Glomerular visceral epithelial cell (primary cell): ENCODE data around the gene CHST11.

Experiments
- DNase-seq: peaks from one replicate; pipeline ENCODE4 v3.0.0-alpha.2; 2016; ENCODE audit errors: extremely low spot score

CHST11 gene

DNA sequence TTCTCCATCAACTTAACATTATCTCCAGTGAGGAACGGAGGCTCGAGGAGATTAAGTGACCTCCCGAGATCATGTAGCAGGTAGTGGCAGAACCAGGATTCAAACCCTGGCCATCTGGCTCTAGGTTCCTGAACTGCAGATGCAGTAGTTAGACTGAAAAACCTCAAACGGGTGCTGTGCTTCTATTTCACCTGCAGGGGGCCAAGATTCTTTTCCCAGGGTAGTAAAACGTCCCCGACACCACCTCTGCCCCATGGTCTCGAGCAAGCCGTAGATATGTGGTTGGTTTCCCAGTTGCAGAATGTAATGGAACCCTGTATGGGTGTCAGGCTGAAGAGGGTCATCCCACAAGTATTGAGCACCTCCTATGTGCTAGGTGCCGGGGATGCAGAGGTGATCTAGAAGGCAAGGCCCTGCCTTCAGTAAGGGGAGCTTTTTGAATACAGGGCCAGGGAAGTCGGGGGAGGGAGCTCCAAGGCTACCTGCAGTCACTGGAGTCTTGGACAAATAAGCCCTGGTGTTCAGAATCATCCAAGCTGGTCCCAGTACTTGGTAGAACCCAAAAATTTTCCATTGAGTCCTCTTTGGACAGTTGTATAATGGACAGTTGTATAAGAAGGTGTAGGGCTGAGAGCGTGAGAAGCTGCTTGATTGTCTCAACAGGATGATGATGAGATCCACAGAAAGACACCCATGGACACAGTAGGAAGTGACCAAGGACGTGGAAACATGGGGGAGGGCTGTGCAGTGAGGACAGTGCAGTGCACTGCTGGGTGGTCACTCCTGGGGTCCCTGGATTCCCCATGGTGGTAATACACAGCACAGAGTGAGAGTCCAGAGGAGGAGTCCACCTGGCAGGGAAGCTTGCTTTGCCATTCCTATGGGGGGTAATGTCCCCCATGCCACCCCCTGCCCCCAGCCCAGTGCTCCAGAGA lies 197.2 kb downstream of the CHST11 start:
- DNase-seq, result no peak

DNA sequence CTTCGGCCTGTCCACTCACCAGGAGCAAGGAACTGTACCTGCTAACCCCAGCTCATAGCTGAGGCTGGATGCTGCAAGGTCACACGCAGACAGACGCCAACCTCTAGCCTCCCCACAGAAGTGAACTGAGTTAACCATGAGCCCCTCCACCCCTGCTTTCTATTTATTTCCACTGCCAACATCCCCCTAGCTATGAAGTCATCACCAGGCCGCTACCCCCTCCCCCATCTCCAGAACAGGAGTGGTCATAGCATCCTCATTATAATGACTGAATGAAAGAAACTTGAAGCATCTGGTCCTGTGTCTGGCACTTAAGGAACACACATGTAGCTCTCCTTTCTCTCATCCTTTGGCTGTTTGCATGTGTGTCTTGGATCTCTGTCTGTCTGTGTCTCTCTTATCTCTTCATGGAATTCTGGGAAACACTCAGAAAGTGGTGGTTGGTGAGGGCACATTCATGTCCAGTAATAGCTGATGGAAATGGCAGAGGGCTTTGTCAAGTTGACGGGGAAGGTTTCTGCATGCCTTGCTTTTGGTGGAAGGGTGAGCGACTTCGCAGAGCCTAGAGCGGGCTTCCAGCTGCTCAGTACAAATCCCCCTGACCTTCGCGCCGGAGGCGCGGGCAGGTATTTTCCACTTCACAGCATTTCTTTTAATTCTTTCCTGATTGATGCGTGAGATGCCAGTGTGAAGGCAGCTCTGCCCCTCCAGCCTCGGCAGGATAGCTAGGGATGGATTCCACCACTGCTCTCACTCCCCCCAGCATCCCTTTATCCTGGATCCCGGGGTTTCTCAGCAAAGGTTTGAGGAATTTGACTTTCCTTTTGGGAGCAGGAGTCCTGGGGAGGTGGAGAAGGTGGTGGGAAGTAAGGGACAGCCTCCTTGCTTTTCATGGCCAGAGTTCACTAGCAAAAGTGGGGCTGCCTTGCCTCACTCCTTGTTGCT lies 198.2 kb downstream of the CHST11 start:
- DNase-seq, result no peak

- no peak for DNase-seq
These were observed 199.6 kb downstream of the CHST11 start for GRCh38 chr12:104656383-104656782.

- no peak for DNase-seq
These were observed 200.2 kb downstream of the CHST11 start for GRCh38 chr12:104656921-104657320.

DNA sequence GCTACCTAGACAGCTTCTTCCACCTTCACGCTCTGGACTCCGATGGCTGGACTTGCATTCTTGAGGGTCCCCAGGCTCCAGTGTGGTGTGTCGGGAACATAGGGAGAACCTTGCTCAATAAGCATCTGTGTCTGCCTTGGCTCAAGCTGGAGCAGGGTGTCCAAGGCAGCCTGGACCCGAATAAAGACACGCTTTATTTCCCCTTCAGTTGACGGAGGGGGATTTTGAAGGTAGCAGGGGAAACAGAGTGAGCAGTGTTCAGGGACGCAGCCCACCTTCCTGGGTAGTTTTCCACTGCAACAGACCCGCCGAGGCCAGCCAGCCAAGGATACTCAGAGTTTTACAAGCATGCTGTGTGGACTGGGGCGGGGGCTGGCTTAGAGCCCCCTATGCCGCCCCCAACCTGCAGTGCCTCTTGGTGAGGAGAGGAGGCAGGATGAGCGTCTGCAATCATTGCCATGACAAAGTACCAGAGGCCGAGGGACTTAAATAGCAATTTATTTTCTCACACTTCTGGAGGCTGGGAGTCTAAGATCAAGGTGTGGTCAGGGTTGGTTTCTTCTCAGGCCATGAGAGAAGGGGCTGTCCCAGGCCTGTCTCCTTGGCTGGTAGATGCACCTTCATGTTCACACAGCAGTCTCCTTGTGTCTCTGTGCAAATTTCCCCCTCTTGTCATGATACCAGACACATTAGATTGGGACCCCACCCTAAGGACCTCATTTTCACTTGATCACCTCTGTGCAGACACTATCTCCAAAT lies 201.2 kb downstream of the CHST11 start:
- no peak for DNase-seq

DNA sequence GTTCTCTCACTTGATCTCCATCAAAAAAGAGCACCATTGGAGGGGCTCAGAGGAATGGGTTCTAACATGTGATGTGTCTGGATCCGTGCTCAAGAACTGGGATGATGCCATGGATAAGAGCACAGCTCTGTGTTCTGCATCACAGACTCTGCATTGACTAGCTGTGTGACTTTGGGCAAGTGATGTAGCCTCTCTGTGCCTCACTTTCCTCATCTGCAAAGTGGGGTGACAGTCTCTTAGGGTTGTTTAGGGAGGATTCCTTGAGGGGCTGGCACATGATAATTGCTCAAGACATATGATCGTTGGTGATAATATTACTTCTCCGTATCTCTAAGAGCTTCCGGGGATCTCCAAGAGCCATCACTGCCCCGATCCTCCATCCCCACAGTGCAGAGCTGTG lies 202.3 kb downstream of the CHST11 start:
- DNase-seq, result no peak

DNA sequence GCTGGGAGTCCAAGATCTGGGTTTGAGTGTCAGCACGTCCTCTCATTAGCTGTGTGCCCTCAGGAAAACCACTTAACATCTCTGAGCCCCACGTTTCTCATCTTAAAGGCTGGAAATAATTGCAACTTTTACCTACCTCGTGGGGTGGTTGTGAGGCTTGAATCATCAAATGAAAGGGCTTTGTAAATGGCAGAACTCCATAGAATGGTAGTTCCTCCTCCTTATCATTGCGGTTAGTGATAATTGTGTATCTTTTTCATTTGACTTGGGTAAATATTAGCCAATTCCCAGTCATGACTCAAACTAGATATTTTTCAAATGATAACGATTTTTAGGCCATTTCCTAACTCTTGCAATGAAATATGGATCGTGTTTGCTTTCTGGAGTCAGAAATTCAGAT lies 205.5 kb downstream of the CHST11 start:
- DNase-seq, result no peak

DNA sequence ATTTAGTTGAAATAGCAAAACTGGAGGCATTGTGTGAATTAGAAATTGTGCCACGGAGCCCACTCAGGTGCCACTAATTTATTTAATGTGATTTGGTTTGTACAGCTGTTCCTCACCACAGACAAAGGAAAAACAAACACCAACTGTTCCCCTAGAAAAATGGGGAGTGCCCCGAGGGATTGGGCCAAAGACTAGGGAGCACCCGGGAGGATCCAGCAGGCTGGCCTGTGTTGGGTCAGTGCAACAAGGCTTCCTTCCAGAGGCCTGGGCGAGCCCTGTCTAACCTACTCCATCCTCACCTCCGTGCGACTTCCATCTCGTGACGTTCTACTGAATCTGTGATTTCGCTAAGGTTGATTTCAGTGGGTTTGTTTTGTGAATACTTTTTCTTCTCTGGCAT lies 206.2 kb downstream of the CHST11 start:
- no peak for DNase-seq

GRCh38 chr12:104664351-104664750 lies 207.6 kb downstream of the CHST11 start:
- DNase-seq, result no peak

DNA sequence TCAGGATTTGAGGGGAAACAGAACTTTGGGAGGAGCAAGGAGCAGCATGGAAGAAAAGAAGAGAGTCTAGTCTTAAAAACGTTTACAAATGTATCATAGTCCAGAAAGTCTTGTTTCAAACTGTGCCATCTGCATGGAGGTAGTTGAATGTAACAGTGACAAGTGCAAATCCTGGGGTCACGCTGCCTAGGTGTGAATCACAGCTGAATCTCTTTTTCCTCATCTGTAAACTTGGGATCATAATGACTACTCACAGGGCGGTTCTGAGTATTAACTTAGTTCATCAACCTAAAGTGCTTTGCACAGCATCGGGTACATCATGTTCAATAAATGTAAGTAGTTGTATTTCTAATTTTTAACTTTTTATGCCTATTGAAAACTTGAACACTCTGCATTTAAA lies 208.5 kb downstream of the CHST11 start:
- no peak for DNase-seq

DNA sequence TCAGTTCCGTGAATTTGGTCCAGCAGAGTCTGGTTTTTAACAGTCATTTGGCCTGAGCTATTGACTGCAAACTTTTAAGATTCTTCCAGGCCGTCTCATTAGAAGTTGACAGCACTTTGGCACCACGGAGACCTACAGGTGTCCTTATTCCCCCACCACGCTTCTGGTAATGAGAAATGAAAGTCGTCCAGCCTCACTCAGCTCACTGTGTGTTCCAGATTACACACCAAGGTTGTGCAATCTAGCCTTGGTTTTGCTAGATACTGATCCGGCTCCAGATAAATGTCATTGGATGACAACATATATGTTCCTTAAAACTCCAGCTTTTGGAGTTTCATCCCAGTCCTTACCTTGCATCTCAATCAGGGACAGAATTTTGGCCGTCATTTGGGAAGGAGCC lies 210.4 kb downstream of the CHST11 start:
- no peak for DNase-seq

DNA sequence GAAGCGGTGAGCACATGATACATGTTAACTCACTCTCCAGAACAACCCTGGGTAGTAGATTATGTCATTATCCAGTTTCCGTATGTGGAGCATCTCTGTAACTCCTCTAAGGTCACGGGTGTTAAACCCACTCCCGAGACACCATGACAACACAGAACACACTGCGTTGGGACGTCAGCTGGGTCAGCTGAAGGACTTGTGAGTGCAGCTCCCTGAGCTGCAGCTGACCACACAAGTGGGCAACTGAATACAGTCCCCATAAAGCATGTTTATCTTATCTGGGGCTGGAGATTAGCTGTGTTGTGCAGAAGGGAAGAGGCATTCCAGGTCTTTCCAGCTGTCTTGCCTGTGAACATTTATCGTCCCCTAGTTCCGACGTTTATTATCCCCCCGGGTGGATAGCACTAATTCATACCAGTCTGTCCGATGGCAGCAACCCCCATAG lies 211.5 kb downstream of the CHST11 start:
- DNase-seq, result no peak

DNA sequence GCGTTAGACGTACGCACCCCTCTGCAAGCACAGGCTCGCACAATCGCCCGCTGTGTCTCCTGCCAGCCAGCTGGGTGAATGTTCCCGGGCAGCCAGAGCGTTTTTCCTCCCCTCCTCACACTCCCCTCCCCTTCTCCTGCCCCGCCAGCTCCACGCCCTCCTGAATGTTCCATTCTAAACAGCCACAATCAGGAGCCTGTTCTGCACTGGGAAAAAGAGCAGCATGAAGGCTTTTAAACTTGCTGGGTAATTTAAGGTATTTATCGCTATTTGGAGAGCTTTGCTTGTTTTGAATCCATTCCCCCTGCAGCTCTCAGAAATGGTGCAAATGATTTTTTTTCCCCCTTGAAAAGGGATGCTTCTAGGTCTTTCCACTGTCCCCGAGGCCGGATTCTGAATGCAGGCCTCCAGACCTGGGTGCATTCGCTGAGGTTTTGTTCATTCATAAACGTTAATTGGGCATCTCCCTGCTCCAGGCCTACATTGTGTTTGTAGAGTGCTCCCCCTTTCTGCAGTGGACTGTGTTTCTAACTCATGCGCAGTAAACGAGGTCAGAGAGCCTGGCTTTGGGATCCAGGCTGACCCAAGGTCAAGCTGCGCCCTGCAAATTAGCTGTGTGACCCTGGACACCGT lies 212.5 kb downstream of the CHST11 start:
- DNase-seq, result no peak

- peak; percentile 36 for DNase-seq
These were observed 213.1 kb downstream of the CHST11 start for GRCh38 chr12:104669851-104670337.

DNA sequence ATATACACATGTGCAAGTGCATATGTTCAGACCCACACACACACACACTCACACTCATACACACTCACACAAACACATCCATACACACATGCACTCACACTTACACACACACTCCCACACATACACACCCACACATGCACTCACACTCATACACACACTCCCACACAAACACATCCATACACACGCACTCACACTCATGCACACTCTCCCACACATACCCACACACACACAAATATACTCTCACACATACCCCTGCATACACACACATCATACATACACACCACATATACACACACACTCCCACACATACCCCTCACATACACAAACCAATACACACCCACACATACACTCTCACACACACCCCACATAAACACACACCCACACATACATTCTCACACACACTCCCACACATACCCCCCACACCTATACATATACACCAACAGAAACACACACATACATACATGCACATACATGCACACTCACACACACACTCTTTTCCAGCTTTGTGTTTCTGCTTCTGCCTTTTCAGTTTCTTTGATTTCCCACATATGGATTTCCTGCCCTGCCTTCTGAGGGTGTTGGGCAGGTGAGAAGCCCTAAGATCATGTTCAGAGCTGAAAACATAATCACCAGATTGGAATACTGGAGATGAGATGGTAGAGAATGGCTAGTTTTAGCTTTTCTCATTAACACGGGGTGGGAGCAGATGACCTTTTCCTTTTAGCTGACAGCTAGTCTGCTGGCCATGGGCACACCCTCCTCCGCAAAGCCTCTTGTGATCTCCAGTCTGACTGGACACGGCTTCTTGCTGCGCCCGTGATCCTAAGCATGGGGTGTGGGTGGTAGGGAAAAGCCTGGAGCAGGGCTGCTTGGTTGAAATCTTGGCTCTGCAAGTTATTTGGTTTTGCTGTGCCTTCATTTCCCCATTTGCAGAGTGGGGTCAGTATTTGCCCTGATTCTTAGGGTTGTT lies 214.0 kb downstream of the CHST11 start:
- no peak for DNase-seq

DNA sequence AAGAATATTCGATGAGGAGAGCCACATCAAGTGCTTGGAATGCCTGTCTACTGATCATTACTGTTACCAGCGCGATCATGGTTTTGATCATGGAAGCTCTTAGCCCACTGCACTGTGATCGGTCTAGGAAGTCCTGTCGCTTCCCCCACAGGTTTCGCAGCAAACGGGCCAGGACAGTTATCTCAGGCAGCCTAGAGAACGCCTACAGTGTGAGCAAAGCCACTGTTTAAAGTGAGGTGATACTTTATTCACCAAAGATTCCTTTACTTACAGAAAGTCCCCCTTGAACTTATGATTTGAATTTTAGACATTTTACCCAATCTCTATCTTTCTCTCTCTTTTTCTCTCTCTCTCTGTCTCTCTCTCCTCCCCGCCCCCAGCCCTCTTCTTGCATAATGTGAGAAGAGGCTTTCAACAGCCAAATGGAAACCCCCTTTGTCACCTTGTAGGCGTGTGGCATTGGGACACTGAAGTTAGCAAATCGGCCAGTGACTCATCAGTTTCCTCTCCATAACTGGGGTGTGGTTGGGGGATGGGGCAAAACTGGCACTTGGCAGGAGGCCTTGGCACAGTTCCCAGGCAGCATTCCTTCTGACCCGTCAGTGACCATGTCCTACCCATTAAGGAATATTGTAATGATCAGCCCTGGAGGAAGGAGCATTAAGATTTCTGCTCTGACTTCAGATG lies 214.8 kb downstream of the CHST11 start:
- DNase-seq, result peak; percentile 98

DNA sequence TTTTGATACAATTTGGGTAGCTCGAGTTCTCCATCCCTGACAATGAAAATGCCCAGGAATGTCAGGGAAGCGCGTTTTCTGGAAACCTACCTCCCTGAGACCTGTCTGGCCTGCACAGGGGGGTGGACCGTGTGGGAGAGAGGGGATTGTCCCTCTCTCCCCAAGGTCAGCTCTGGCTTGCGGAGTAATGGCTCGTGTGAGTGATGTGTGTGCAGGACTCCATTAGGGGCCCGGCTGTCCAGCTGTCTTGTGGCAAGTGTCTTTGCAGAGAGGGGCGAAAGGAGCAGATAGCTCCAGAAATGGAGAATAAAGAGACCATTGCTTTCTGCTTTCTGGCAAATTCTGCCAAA lies 215.3 kb downstream of the CHST11 start:
- no peak for DNase-seq

- DNase-seq, result peak; percentile 82
These were observed 215.9 kb downstream of the CHST11 start for GRCh38 chr12:104672501-104673265.

DNA sequence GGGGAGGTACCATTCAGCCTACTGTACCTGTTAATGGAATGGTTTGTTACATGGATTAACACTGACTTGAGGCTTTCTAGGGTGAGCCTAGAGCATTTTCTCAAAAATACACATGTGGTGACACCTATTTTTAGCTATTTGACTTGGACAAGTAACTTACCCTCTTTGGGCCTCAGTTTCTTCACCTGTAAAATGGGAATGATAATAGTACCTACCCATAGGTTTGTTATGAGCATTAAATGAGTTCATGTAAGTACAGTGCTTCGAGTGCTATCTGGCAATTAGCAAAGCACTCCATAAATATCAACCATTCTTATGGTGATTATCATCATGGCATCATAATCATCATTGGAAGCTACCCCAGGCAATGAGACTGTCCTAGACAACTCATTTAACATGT lies 216.5 kb downstream of the CHST11 start:
- DNase-seq, result no peak
